Naive B cell (primary cell): Measurements from ENCODE around the gene PYURF. TPM values are rescaled to one million over a fixed set of nuclear protein-coding genes. Genes with fewer than 3 reads are reported as not detected.

Experiments used
- ATAC-seq, 2 donors: fragments of 150-1000 bp; cut with Tn5 transposase; 2 replicates each; pipeline ENCODE4 v1.10.0; 2021; ENCODE audit warnings: low read depth in 2 of 2, mild to moderate bottlenecking in 2 of 2, moderate library complexity in 2 of 2
- DNase-seq: peaks from one replicate; pipeline ENCODE4 v3.0.0; 2022
- H3K27ac Mint-ChIP-seq, 6 donors: one replicate each; pipeline ENCODE4 v1.8.0; 2020 to 2022; ENCODE audit warnings: mild to moderate bottlenecking in 6 of 6, mixed read lengths in 6 of 6, moderate library complexity in 5 of 6, inconsistent platforms in 2 of 6
- H3K27me3 Mint-ChIP-seq, 3 donors: one replicate each; pipeline ENCODE4 v1.8.0; 2021 to 2022; ENCODE audit warnings: mixed read lengths in 3 of 3, mild to moderate bottlenecking in 1 of 3
- H3K36me3 Mint-ChIP-seq, 2 donors: one replicate each; pipeline ENCODE4 v1.8.0; 2020 to 2022; ENCODE audit warnings: mixed read lengths in 2 of 2, inconsistent platforms in 1 of 2, mild to moderate bottlenecking in 1 of 2
- H3K4me1 Mint-ChIP-seq, 3 donors: one replicate each; pipeline ENCODE4 v1.8.0; 2020 to 2022; ENCODE audit warnings: mixed read lengths in 3 of 3, inconsistent platforms in 1 of 3, mild to moderate bottlenecking in 1 of 3, moderate library complexity in 1 of 3
- H3K4me3 Mint-ChIP-seq, 8 donors: one replicate each; pipeline ENCODE4 v1.8.0; 2020 to 2022; ENCODE audit warnings: mild to moderate bottlenecking in 8 of 8, mixed read lengths in 8 of 8, moderate library complexity in 8 of 8, inconsistent platforms in 2 of 8
- H3K9me3 Mint-ChIP-seq, 7 donors: one replicate each; pipeline ENCODE4 v1.8.0; 2020 to 2022; ENCODE audit warnings: mixed read lengths in 7 of 7, mild to moderate bottlenecking in 5 of 7, inconsistent platforms in 2 of 7, moderate library complexity in 1 of 7
- polyA plus RNA-seq, 6 donors: library from polyadenylated mRNA; unstranded; fragments of 300-500 nt; fragmentation: Illumina TruSeq; gene quantifications; one replicate each; pipeline ENCODE4 v1.2.3, GENCODE V29; 2021; ENCODE audit warnings: low read depth in 6 of 6

The PYURF gene
- polyA plus RNA-seq, 6 donors from 2014 or later, result 197 to 384 (median 239) TPM

DNA sequence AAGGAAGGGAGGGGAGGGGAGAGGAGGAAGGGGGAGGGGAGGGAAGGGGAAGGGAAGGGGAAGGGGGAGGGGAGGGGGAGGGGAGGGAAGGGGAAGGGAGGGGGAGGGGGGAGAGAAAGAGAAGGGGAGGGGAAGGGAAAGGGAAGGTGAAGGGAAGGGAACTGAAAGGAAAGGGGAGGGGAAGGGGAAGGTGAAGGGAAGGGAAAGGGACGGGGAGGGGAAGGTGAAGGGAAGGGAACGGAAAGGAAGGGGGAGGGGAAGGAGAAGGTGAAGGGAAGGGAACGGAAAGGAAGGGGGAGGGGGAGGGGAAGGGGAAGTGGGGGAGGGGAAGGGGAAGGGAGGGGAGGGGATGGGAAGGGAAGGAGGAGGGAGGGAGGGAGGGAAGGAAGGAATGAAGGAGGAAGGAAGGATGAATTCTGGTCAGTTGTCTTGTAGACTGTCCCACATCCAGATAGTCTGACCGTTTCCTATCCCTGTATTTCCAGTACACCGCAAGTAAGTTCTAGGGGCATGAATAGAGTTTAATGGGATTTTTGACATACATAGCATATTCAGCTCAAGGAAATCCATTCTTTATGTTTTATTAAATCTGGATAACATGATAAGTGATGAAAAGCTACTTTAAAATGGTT is 46.2 kb downstream of the PYURF start:
- H3K27ac Mint-ChIP-seq, result no peak overlapping the region
- H3K9me3 Mint-ChIP-seq, result no peaks in the 10 kb centered on the region
- DNase-seq (no peak), ATAC-seq (no peak)
- no peaks in the 10 kb centered on the region for H3K27me3 Mint-ChIP-seq
- peaks cover 15 to 19% of the 10 kb centered on the region in 2 donors for H3K36me3 Mint-ChIP-seq
- H3K4me3 Mint-ChIP-seq, result no peak overlapping the region
- H3K4me1 Mint-ChIP-seq, result no peaks in the 10 kb centered on the region

Other genes with a start within 250 kb of the PYURF start
- gene PPM1K, start 239.2 kb downstream of the PYURF start, polyA plus RNA-seq, result 100 to 1,000 TPM; 136 to 193 (median 169) TPM
- 10 to 100 TPM in 3 of 6 donors, 1 to 10 TPM in 2, not detected in 1; 6.7 to 11.9 (median 10.0) TPM for gene HERC6, start 144.9 kb downstream of the PYURF start, polyA plus RNA-seq
- gene HERC5, start 66.7 kb downstream of the PYURF start, polyA plus RNA-seq, result 10 to 100 TPM in 1 of 6 donors, 1 to 10 TPM in 5; 6.2 to 10.5 (median 7.5) TPM
- gene HERC3, start 68.7 kb upstream of the PYURF start, polyA plus RNA-seq, result 10 to 100 TPM; 31.6 to 50.8 (median 45.8) TPM
- gene NAP1L5, start 174.1 kb upstream of the PYURF start, polyA plus RNA-seq, result 1 to 10 TPM in 3 of 6 donors, under 1 TPM in 2, not detected in 1; 0.58 to 1.8 (median 1.2) TPM